Neural progenitor cell (in vitro differentiated cells): ENCODE measurements around the gene TBX21. TPM values are rescaled to one million over a fixed set of nuclear protein-coding genes. Genes with fewer than 3 reads are reported as not detected.

Experiments
- DNase-seq: peaks from one replicate; pipeline ENCODE4 v3.0.0-alpha.2; 2016; ENCODE audit warnings: low spot score
- H2AFZ ChIP-seq: fragments of 200-600 bp; sonication (generic); replicated peaks from 2 replicates; pipeline ENCODE4 v1.6.1; 2016; ENCODE audit warnings: antibody characterized with exemption
- H3F3A ChIP-seq: fragments of 200-600 bp; sonication (generic); 2 replicates; pipeline ENCODE4 v1.6.1; 2016; ENCODE audit warnings: antibody characterized with exemption, low read depth
- H3K27ac ChIP-seq: fragments of 200-600 bp; sonication (generic); 2 replicates; pipeline ENCODE4 v1.5.1; 2016; ENCODE audit warnings: mild to moderate bottlenecking
- H3K27me3 ChIP-seq: fragments of 200-600 bp; sonication (generic); 2 replicates; pipeline ENCODE4 v1.6.1; 2016; ENCODE audit warnings: mild to moderate bottlenecking, moderate library complexity
- H3K36me3 ChIP-seq: fragments of 200-600 bp; sonication (generic); 2 replicates; pipeline ENCODE4 v1.5.1; 2016
- H3K4me1 ChIP-seq: fragments of 200-600 bp; sonication (generic); 2 replicates; pipeline ENCODE4 v1.6.1; 2016; ENCODE audit warnings: mixed run types
- H3K4me2 ChIP-seq: fragments of 200-600 bp; sonication (generic); 2 replicates; pipeline ENCODE4 v1.6.1; 2016
- H3K4me3 ChIP-seq: fragments of 200-600 bp; sonication (generic); 2 replicates; pipeline ENCODE4 v1.5.1; 2016
- H3K79me2 ChIP-seq: fragments of 200-600 bp; sonication (generic); 2 replicates; pipeline ENCODE4 v1.6.1; 2016; ENCODE audit warnings: low read depth
- H3K9ac ChIP-seq: fragments of 200-600 bp; sonication (generic); 2 replicates; pipeline ENCODE4 v1.6.1; 2016
- H3K9me3 ChIP-seq: fragments of 200-600 bp; sonication (generic); 2 replicates; pipeline ENCODE4 v1.5.1; 2016; ENCODE audit warnings: low read depth
- H4K20me1 ChIP-seq: fragments of 200-600 bp; sonication (generic); 2 replicates; pipeline ENCODE4 v1.6.1; 2016; ENCODE audit warnings: low read depth
- H3K27ac Mint-ChIP-seq: 3 replicates; pipeline ENCODE4 v1.8.0; 2021; ENCODE audit warnings: mixed read lengths
- H3K27me3 Mint-ChIP-seq: 2 replicates; pipeline ENCODE4 v1.8.0; 2022; ENCODE audit warnings: low read depth, mild to moderate bottlenecking, inconsistent platforms, moderate library complexity, mixed read lengths; ENCODE audit not compliant: insufficient read depth
- H3K36me3 Mint-ChIP-seq: 3 replicates; pipeline ENCODE4 v1.8.0; 2021; ENCODE audit warnings: mixed read lengths
- H3K4me1 Mint-ChIP-seq: 3 replicates; pipeline ENCODE4 v1.8.0; 2021; ENCODE audit warnings: mixed read lengths
- H3K4me3 Mint-ChIP-seq: 3 replicates; pipeline ENCODE4 v1.8.0; 2021; ENCODE audit warnings: mild to moderate bottlenecking, moderate library complexity, mixed read lengths
- H3K9me3 Mint-ChIP-seq: 3 replicates; pipeline ENCODE4 v1.8.0; 2020; ENCODE audit warnings: mixed read lengths
- CTCF ChIP-seq: fragments of 200-600 bp; sonication (generic); IDR thresholded peaks from 2 replicates; pipeline ENCODE4 v1.5.1; 2017; ENCODE audit warnings: antibody characterized with exemption, mild to moderate bottlenecking
- EZH2 ChIP-seq: fragments of 200-600 bp; sonication (generic); IDR thresholded peaks from 2 replicates; pipeline ENCODE4 v1.6.1; 2017; ENCODE audit warnings: antibody characterized with exemption, mild to moderate bottlenecking, moderate library complexity
- EZH2phosphoT487 ChIP-seq: fragments of 200-600 bp; sonication (generic); IDR thresholded peaks from 2 replicates; pipeline ENCODE4 v1.6.1; 2017; ENCODE audit warnings: antibody characterized with exemption
- total RNA-seq: library from RNA; depleted of rRNA; stranded (reverse); fragments of >200 nt; gene quantifications from 2 replicates; pipeline ENCODE4 v1.2.3, GENCODE V29; 2015; ENCODE audit warnings: low replicate concordance

Gene TBX21
- total RNA-seq, 1 donor from 2014 or later = not detected

DNA sequence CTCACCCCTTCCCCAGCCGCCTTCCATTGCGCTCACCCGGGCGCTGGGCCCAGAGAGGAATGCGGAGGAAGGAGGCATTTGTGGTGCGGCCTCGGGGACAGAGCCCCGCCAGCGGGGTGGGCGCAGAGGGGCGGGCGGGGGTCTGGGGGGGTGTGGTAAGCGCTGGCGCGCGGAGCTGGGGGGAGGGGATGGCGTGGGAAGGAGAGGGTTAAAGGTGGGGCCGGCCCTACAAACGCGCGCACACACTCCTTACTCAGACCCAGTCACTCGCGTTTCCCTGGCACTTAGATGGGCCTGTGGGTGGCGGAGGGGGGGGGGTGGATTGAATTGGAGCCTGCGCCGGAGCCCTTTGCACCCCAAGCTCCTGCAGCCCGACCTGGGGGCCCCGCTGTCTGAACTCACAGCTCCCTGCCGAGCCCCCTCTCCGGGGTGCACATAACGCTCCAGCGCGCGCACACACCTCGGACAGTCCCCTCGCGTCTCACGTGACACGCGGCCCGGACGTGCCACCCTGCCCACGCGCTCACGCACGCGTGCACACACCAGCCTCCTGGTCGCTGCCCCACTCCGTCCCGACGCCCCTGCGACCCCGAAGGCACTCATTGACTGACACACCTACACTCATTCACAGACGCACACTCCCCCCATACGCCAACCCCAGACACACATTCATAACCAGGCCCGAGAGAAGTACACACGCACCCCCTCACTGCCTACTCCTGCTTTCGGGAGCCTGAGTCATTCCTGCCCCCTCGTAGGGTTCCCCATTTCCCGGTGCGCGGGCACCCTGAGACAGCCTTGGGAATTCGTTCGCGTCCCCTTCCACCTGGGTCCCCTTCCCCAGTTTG, 38.2 kb upstream of the TBX21 start:
- no peaks in the 10 kb centered on the region for H3K9me3 Mint-ChIP-seq
- H3K36me3 Mint-ChIP-seq = no peaks in the 10 kb centered on the region
- peak overlapping the region; percentile 93 for H3K4me2 ChIP-seq
- H2AFZ ChIP-seq = peak overlapping the region; percentile 30
- H3K27ac Mint-ChIP-seq = no peak overlapping the region
- H3K4me3 ChIP-seq = peak overlapping the region; percentile 95
- no peaks in the 10 kb centered on the region for H3K36me3 ChIP-seq
- H4K20me1 ChIP-seq = peaks cover 24% of the 10 kb centered on the region
- peaks cover 18% of the 10 kb centered on the region for H3F3A ChIP-seq
- no peak overlapping the region for H3K27ac ChIP-seq
- H3K27me3 Mint-ChIP-seq = peaks cover 9% of the 10 kb centered on the region
- TF ChIP-seq EZH2phosphoT487 (peak; percentile 46), EZH2 (peak; percentile 23), CTCF (no peak)
- peaks cover 12% of the 10 kb centered on the region for H3K4me1 ChIP-seq
- no peak overlapping the region for H3K9ac ChIP-seq
- H3K9me3 ChIP-seq = no peaks in the 10 kb centered on the region
- peak overlapping the region; percentile 91 for H3K4me3 Mint-ChIP-seq
- H3K79me2 ChIP-seq = no peaks in the 10 kb centered on the region
- no peaks in the 10 kb centered on the region for H3K27me3 ChIP-seq
- H3K4me1 Mint-ChIP-seq = peaks cover 35% of the 10 kb centered on the region
- DNase-seq = peak; percentile 37

GRCh38 chr17:47695429-47696376, 37.3 kb upstream of the TBX21 start:
- Histone ChIP-seq H3K9me3 (no peaks in the 10 kb centered on the region), H3K4me3 (peak overlapping the region; percentile 95), H3K9ac (no peak overlapping the region), H2AFZ (no peak overlapping the region), H3K4me1 (peaks cover 17% of the 10 kb centered on the region), H4K20me1 (peaks cover 24% of the 10 kb centered on the region), H3F3A (peaks cover 18% of the 10 kb centered on the region), H3K4me2 (peak overlapping the region; percentile 93), H3K79me2 (no peaks in the 10 kb centered on the region), H3K27me3 (no peaks in the 10 kb centered on the region), H3K36me3 (no peaks in the 10 kb centered on the region), H3K27ac (no peak overlapping the region)
- Mint-ChIP-seq H3K36me3 (no peaks in the 10 kb centered on the region), H3K4me1 (peaks cover 38% of the 10 kb centered on the region), H3K4me3 (peak overlapping the region; percentile 91), H3K9me3 (no peaks in the 10 kb centered on the region), H3K27me3 (peaks cover 11% of the 10 kb centered on the region), H3K27ac (no peak overlapping the region)
- DNase-seq = peak; percentile 45
- TF ChIP-seq CTCF = no peak
- TF ChIP-seq EZH2 = no peak
- no peak for TF ChIP-seq EZH2phosphoT487

- TF ChIP-seq EZH2 = no peak
- no peak for TF ChIP-seq EZH2phosphoT487
- no peak for TF ChIP-seq CTCF
- H3K27me3 Mint-ChIP-seq = peaks cover 11% of the 10 kb centered on the region
- no peaks in the 10 kb centered on the region for H3K9me3 Mint-ChIP-seq
- Histone ChIP-seq H3K27ac (no peak overlapping the region), H3K36me3 (no peaks in the 10 kb centered on the region), H2AFZ (no peak overlapping the region), H3K9me3 (no peaks in the 10 kb centered on the region), H3K4me3 (no peak overlapping the region), H3K27me3 (no peaks in the 10 kb centered on the region), H3K79me2 (no peaks in the 10 kb centered on the region), H3K4me1 (peaks cover 28% of the 10 kb centered on the region), H3K9ac (no peak overlapping the region), H4K20me1 (peaks cover 24% of the 10 kb centered on the region), H3K4me2 (no peak overlapping the region), H3F3A (peaks cover 18% of the 10 kb centered on the region)
- H3K4me3 Mint-ChIP-seq = peak overlapping the region; percentile 65
- no peaks in the 10 kb centered on the region for H3K36me3 Mint-ChIP-seq
- H3K27ac Mint-ChIP-seq = peak overlapping the region; percentile 25
- H3K4me1 Mint-ChIP-seq = peaks cover 39% of the 10 kb centered on the region
- DNase-seq = no peak
Measured at GRCh38 chr17:47696717-47697642, 36.1 kb upstream of the TBX21 start.
